Measurements from ENCODE around the gene AHI1. TPM values are rescaled to one million over a fixed set of nuclear protein-coding genes. Genes with fewer than 3 reads are reported as not detected.

Gene AHI1
- polyA plus RNA-seq, 2 donors = 3.9 to 8.8 TPM

DNA sequence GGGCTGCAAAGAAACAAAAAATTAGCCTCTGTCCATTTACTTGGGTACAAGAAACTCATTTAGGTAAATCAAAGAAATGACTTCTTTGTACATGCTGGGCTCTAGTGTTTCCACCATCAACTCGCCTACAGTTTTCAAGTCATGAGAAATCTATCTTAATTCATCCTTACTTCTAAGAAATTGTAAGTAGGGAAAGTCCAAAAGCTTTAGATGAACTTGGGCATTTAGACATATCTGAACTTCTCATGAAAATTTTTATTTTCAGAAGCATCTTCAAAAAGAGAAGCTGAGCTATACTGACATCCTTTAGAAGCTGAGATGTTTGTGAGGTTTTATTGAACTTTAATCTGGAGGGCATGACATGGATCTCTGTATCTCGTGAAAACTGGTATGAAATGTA is 199.1 kb downstream of the AHI1 start:
- Histone ChIP-seq H3K4me1 (ENCODE audit: control insufficient read depth in 2 of 2, insufficient read depth in 2 of 2, low read length in 1 of 2) (no peaks in the 10 kb centered on the region), H3K36me3 (ENCODE audit: control insufficient read depth in 2 of 2, insufficient read depth in 2 of 2, low read length in 1 of 2) (no peaks in the 10 kb centered on the region), H3K27me3 (ENCODE audit: control insufficient read depth in 1 of 2, insufficient read depth in 2 of 2, low read length in 2 of 2) (no peaks in the 10 kb centered on the region), H3K9me3 (ENCODE audit: control insufficient read depth in 2 of 2, insufficient read depth in 1 of 2, low read depth in 1 of 2, low read length in 1 of 2) (no peaks in the 10 kb centered on the region), H3K27ac (ENCODE audit: low read depth in 2 of 2, low read length in 1 of 2) (no peak overlapping the region), H3K4me3 (ENCODE audit: low read depth in 1 of 2, low read length in 2 of 2) (no peak overlapping the region)
- WGBS, 2 donors = 81 to 86% methylated on average over 2 of the region's 2 CpGs

DNA sequence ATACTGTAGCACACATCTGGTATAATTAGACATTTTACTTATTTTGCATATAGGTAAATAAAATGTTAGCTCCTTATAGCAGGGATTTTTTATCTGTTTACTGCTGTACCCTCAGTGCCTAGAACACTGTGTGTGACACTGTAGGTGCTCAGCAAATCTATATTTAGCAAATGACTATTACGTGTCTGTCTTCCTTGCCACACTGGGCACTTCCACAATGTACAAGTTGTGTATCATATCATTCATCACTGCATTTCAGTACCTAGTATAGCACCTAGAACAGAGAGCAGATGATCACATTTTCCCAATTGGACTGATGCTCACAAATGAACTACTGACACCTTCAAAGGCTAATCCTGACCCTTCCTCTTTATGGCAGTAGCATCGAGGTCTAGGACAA is 200.8 kb downstream of the AHI1 start:
- Histone ChIP-seq H3K4me1 (ENCODE audit: control insufficient read depth in 2 of 2, insufficient read depth in 2 of 2, low read length in 1 of 2) (no peaks in the 10 kb centered on the region), H3K36me3 (ENCODE audit: control insufficient read depth in 2 of 2, insufficient read depth in 2 of 2, low read length in 1 of 2) (no peaks in the 10 kb centered on the region), H3K27ac (ENCODE audit: low read depth in 2 of 2, low read length in 1 of 2) (no peak overlapping the region), H3K27me3 (ENCODE audit: control insufficient read depth in 1 of 2, insufficient read depth in 2 of 2, low read length in 2 of 2) (no peaks in the 10 kb centered on the region), H3K9me3 (ENCODE audit: control insufficient read depth in 2 of 2, insufficient read depth in 1 of 2, low read depth in 1 of 2, low read length in 1 of 2) (no peaks in the 10 kb centered on the region), H3K4me3 (ENCODE audit: low read depth in 1 of 2, low read length in 2 of 2) (no peak overlapping the region)
- 72 to 89% methylated on average over 2 of the region's 2 CpGs for WGBS, 2 donors

DNA sequence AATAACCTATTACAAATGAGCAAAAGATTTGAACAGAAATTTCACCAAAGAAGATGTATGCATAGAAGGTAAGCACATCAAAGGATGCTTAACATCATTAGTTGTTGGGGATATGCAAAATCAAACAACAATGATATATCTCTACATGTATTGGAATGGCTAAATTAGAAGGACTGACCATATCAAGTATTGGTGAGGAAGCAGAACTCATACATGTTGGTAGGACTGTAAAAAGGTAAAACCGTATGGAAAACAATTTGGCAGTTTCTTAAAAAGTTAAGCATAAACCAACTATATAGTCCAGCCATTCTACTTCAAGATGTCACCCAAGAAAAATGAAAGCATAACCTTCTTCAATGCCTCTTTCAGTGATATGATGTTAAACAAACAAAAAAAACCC is 202.5 kb downstream of the AHI1 start:
- H3K4me3 ChIP-seq (ENCODE audit: low read depth in 1 of 2, low read length in 2 of 2) = no peak overlapping the region
- H3K36me3 ChIP-seq (ENCODE audit: control insufficient read depth in 2 of 2, insufficient read depth in 2 of 2, low read length in 1 of 2) = no peaks in the 10 kb centered on the region
- H3K9me3 ChIP-seq (ENCODE audit: control insufficient read depth in 2 of 2, insufficient read depth in 1 of 2, low read depth in 1 of 2, low read length in 1 of 2) = no peaks in the 10 kb centered on the region
- H3K27ac ChIP-seq (ENCODE audit: low read depth in 2 of 2, low read length in 1 of 2) = no peak overlapping the region
- no peaks in the 10 kb centered on the region for H3K27me3 ChIP-seq (ENCODE audit: control insufficient read depth in 1 of 2, insufficient read depth in 2 of 2, low read length in 2 of 2)
- no peaks in the 10 kb centered on the region for H3K4me1 ChIP-seq (ENCODE audit: control insufficient read depth in 2 of 2, insufficient read depth in 2 of 2, low read length in 1 of 2)
- WGBS, 2 donors = 88 to 94% methylated on average over 1 of the region's 1 CpG

DNA sequence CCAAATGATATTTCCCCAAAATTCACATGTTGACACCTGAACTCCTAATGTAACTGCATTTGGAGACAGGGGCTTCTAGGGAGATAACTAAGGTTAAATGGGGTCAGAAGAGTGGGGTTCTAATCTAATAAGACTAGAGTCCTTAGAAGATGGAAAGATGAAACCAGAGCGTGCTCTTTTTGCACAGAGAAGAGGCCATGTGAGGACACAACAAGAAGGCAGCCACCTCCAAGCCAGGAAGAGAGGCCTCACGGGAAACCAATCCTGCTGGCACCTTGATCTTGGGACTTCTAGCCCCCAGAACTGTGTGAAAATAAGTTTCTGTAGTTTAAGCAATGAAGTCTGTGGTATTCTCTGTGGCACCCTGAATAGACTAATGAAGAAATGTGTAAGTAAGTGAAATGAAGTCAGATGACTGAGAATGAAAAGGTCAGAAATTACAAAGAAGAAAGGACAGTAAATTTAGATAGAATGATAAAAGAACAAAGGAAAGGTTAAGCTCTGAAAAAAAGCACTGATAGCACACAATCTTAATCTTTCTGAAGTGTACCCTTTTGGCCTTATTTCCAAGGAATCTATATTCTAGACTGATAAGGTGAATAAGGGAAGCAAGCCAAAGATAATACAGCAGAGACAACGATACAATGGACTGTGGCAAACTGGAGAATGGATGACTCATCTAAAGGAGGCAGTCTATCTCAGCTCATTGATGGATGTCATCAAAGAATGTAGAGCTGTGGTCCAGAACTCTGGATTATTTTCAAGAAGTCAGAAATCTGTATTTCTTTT is 206.1 kb downstream of the AHI1 start:
- Histone ChIP-seq H3K4me3 (ENCODE audit: low read depth in 1 of 2, low read length in 2 of 2) (no peak overlapping the region), H3K27me3 (ENCODE audit: control insufficient read depth in 1 of 2, insufficient read depth in 2 of 2, low read length in 2 of 2) (no peaks in the 10 kb centered on the region), H3K9me3 (ENCODE audit: control insufficient read depth in 2 of 2, insufficient read depth in 1 of 2, low read depth in 1 of 2, low read length in 1 of 2) (no peaks in the 10 kb centered on the region), H3K4me1 (ENCODE audit: control insufficient read depth in 2 of 2, insufficient read depth in 2 of 2, low read length in 1 of 2) (no peaks in the 10 kb centered on the region), H3K27ac (ENCODE audit: low read depth in 2 of 2, low read length in 1 of 2) (no peak overlapping the region), H3K36me3 (ENCODE audit: control insufficient read depth in 2 of 2, insufficient read depth in 2 of 2, low read length in 1 of 2) (no peaks in the 10 kb centered on the region)
- 70 to 73% methylated on average over 3 of the region's 3 CpGs for WGBS, 2 donors

DNA sequence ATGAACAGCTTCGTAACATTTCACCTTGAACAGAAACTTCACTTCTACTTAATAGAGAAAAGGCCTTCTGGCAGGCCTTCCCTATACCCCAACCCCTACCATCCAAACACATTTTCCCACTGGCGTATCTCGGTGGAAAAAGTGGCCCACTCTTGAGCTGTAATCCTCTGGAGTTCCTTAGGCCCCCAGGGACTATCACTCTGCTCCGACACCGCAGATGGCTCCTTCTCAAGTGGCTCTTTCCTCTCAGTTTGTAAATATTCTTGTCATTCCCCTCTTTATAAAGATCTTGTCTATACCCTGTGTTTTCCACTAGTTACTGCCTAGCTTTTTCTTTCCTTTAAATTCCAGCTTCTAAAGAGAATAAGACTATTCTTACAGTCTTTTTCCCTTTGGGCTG is 207.7 kb downstream of the AHI1 start:
- Histone ChIP-seq H3K27me3 (ENCODE audit: control insufficient read depth in 1 of 2, insufficient read depth in 2 of 2, low read length in 2 of 2) (no peaks in the 10 kb centered on the region), H3K4me1 (ENCODE audit: control insufficient read depth in 2 of 2, insufficient read depth in 2 of 2, low read length in 1 of 2) (no peaks in the 10 kb centered on the region), H3K27ac (ENCODE audit: low read depth in 2 of 2, low read length in 1 of 2) (no peak overlapping the region), H3K9me3 (ENCODE audit: control insufficient read depth in 2 of 2, insufficient read depth in 1 of 2, low read depth in 1 of 2, low read length in 1 of 2) (no peaks in the 10 kb centered on the region), H3K4me3 (ENCODE audit: low read depth in 1 of 2, low read length in 2 of 2) (no peak overlapping the region), H3K36me3 (ENCODE audit: control insufficient read depth in 2 of 2, insufficient read depth in 2 of 2, low read length in 1 of 2) (no peaks in the 10 kb centered on the region)
- WGBS, 2 donors = 91 to 92% methylated on average over 5 of the region's 5 CpGs

DNA sequence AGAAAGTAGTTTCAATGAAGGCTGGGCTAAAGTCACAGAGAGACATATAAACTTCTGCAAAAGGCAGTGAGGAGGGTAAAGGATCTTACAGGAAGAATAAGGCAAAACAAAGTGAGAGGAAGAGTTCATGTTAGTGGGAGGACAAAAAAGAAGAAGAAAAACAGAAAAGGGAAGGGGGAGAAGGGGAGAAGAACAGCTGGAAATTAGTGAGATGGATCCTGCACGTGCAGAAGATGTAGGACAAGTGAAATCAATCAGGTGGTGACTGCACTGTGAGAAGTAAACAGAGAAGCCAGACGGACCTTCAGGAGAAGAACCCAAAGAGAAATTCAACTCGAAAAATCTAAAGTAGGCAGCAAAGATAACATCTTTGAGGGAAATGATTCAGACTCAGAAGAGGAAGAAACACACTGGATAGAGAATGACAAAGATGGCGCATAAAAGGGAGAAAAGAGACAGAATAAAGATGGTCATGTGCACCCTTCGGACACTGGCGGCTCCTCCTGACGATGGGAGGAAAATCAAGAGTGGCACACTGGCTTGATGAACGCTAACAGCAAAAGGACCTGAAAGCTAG is 210.5 kb downstream of the AHI1 start:
- H3K9me3 ChIP-seq (ENCODE audit: control insufficient read depth in 2 of 2, insufficient read depth in 1 of 2, low read depth in 1 of 2, low read length in 1 of 2) = no peaks in the 10 kb centered on the region
- 78 to 87% methylated on average over 8 of the region's 8 CpGs for WGBS, 2 donors
- no peaks in the 10 kb centered on the region for H3K27me3 ChIP-seq (ENCODE audit: control insufficient read depth in 1 of 2, insufficient read depth in 2 of 2, low read length in 2 of 2)
- H3K27ac ChIP-seq (ENCODE audit: low read depth in 2 of 2, low read length in 1 of 2) = no peak overlapping the region
- H3K36me3 ChIP-seq (ENCODE audit: control insufficient read depth in 2 of 2, insufficient read depth in 2 of 2, low read length in 1 of 2) = no peaks in the 10 kb centered on the region
- no peak overlapping the region for H3K4me3 ChIP-seq (ENCODE audit: low read depth in 1 of 2, low read length in 2 of 2)
- no peaks in the 10 kb centered on the region for H3K4me1 ChIP-seq (ENCODE audit: control insufficient read depth in 2 of 2, insufficient read depth in 2 of 2, low read length in 1 of 2)

DNA sequence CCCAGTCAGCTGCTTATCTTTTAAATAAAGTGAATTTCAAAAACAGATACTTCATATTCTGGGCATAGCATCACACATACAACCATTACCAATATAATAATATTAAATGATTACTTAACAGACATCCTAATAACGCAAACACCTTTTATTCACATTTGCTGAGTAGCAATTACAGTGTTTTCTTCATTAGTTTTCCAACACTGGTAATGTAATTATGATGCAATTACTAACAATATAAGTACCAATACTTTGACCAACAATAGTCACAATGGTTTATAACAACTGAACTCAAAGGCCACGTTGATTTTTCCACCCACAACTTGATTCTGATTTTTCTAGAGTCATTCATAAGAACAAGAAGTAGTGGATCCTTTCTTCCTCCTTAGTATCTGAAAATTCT is 212.4 kb downstream of the AHI1 start:
- Histone ChIP-seq H3K4me3 (ENCODE audit: low read depth in 1 of 2, low read length in 2 of 2) (no peak overlapping the region), H3K4me1 (ENCODE audit: control insufficient read depth in 2 of 2, insufficient read depth in 2 of 2, low read length in 1 of 2) (no peaks in the 10 kb centered on the region), H3K27me3 (ENCODE audit: control insufficient read depth in 1 of 2, insufficient read depth in 2 of 2, low read length in 2 of 2) (no peaks in the 10 kb centered on the region), H3K27ac (ENCODE audit: low read depth in 2 of 2, low read length in 1 of 2) (no peak overlapping the region), H3K36me3 (ENCODE audit: control insufficient read depth in 2 of 2, insufficient read depth in 2 of 2, low read length in 1 of 2) (no peaks in the 10 kb centered on the region), H3K9me3 (ENCODE audit: control insufficient read depth in 2 of 2, insufficient read depth in 1 of 2, low read depth in 1 of 2, low read length in 1 of 2) (no peaks in the 10 kb centered on the region)
- WGBS, 2 donors = 81 to 88% methylated on average over 2 of the region's 2 CpGs

DNA sequence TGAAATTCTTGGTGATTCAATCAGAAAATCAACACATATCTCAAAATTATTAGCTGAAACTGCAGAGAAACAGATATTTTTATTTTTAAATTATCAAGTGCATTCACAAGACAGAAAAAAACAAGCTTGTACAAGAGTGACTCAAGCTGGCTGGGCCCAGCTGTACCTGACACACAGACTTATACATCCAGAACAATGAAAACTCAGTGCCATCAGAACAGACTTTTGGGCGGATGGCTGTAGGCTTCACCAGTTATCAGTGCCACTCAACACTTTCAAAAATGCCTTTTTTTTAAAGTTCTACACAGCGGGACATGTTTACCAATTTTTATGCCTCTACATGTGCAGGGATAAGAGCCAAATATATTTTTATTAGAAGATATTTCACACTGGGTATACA is 213.6 kb downstream of the AHI1 start:
- H3K27me3 ChIP-seq (ENCODE audit: control insufficient read depth in 1 of 2, insufficient read depth in 2 of 2, low read length in 2 of 2) = no peaks in the 10 kb centered on the region
- no peak overlapping the region for H3K4me3 ChIP-seq (ENCODE audit: low read depth in 1 of 2, low read length in 2 of 2)
- no peaks in the 10 kb centered on the region for H3K36me3 ChIP-seq (ENCODE audit: control insufficient read depth in 2 of 2, insufficient read depth in 2 of 2, low read length in 1 of 2)
- no peaks in the 10 kb centered on the region for H3K4me1 ChIP-seq (ENCODE audit: control insufficient read depth in 2 of 2, insufficient read depth in 2 of 2, low read length in 1 of 2)
- no peak overlapping the region for H3K27ac ChIP-seq (ENCODE audit: low read depth in 2 of 2, low read length in 1 of 2)
- WGBS, 2 donors = 87 to 90% methylated on average over 2 of the region's 2 CpGs
- H3K9me3 ChIP-seq (ENCODE audit: control insufficient read depth in 2 of 2, insufficient read depth in 1 of 2, low read depth in 1 of 2, low read length in 1 of 2) = no peaks in the 10 kb centered on the region

DNA sequence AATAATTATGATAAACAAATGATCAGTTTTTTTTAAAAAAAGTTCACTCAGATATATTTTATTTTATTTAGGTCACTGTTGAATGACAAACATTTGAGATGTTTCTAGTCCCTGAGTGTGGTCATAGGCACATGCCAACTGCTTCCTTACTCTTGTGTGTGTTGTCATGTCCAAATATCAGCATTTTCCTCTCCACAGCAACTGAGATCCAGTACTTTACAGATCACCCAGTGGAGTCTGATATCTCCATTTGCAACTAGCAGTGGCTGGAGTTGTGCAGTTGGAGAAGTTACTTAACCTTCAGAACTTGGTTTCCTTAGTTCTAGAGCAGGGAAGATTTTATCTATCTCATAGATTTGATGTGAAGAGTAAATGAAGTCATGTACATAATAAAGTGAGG is 215.1 kb downstream of the AHI1 start:
- Histone ChIP-seq H3K27me3 (ENCODE audit: control insufficient read depth in 1 of 2, insufficient read depth in 2 of 2, low read length in 2 of 2) (no peaks in the 10 kb centered on the region), H3K4me1 (ENCODE audit: control insufficient read depth in 2 of 2, insufficient read depth in 2 of 2, low read length in 1 of 2) (no peaks in the 10 kb centered on the region), H3K36me3 (ENCODE audit: control insufficient read depth in 2 of 2, insufficient read depth in 2 of 2, low read length in 1 of 2) (no peaks in the 10 kb centered on the region), H3K9me3 (ENCODE audit: control insufficient read depth in 2 of 2, insufficient read depth in 1 of 2, low read depth in 1 of 2, low read length in 1 of 2) (no peaks in the 10 kb centered on the region), H3K27ac (ENCODE audit: low read depth in 2 of 2, low read length in 1 of 2) (no peak overlapping the region), H3K4me3 (ENCODE audit: low read depth in 1 of 2, low read length in 2 of 2) (no peak overlapping the region)

DNA sequence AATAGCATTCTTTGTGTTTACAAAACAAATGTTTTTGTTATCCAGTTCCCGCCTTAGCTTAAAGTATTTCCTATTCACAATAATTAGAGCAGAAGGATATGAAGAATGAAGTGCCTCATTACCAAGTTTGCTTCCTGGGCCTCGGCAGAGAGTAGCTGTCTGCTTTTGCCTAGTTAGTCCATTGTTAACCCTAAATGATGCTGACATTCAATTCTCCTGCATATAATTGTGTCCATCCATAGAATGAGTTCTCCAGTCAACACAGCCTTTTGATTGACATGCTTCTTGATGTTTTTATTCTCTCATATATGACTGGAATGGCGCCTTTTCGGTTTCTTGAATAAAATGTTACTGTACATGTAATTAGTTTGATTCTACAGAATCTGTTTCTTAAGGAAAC is 215.6 kb downstream of the AHI1 start:
- no peaks in the 10 kb centered on the region for H3K4me1 ChIP-seq (ENCODE audit: control insufficient read depth in 2 of 2, insufficient read depth in 2 of 2, low read length in 1 of 2)
- H3K36me3 ChIP-seq (ENCODE audit: control insufficient read depth in 2 of 2, insufficient read depth in 2 of 2, low read length in 1 of 2) = no peaks in the 10 kb centered on the region
- no peaks in the 10 kb centered on the region for H3K9me3 ChIP-seq (ENCODE audit: control insufficient read depth in 2 of 2, insufficient read depth in 1 of 2, low read depth in 1 of 2, low read length in 1 of 2)
- no peak overlapping the region for H3K4me3 ChIP-seq (ENCODE audit: low read depth in 1 of 2, low read length in 2 of 2)
- WGBS, 2 donors = 88 to 90% methylated on average over 4 of the region's 4 CpGs
- no peak overlapping the region for H3K27ac ChIP-seq (ENCODE audit: low read depth in 2 of 2, low read length in 1 of 2)
- H3K27me3 ChIP-seq (ENCODE audit: control insufficient read depth in 1 of 2, insufficient read depth in 2 of 2, low read length in 2 of 2) = no peaks in the 10 kb centered on the region

Measured in esophagus (tissue), 2 donors.